K562 (cell line): Measurements from ENCODE around the gene ITGAD. TPM values are rescaled to one million over a fixed set of nuclear protein-coding genes. Genes with fewer than 3 reads are reported as not detected.

ENCODE experiments used
- ATAC-seq: fragments of 200-7000 bp; cut with Tn5 transposase; 3 replicates; pipeline ENCODE4 v1.9.1; 2020; ENCODE audit warnings: moderate library complexity
- BruUV-seq: library from RNA; stranded (reverse); fragments of 400-500 nt; replicated peaks from 2 replicates; lab custom pipeline; 2021; lab: Mats Ljungman, UMichigan
- CTCF ChIA-PET: fragments of 300-600 bp; formaldehyde crosslinking; extraction: SDS; loops from one replicate; lab custom pipeline; 2021; ENCODE audit warnings: low intra/inter-chr PET ratio; lab: Yijun Ruan, JAX
- POLR2A ChIA-PET: fragments of 300-600, 350-650 bp; sonication (Branson Sonifier 250); formaldehyde crosslinking; extraction: SDS; loops from one replicate; lab custom pipeline; 2021; ENCODE audit warnings: antibody characterized with exemption, inconsistent platforms; lab: Yijun Ruan, JAX
- DNase-seq, 4 experiments: peaks; one replicate each; pipeline versions ENCODE4 v3.0.0 to v3.0.0-alpha.2; 2011 to 2018; ENCODE audit warnings: low spot score in 3 of 4, mixed read lengths in 3 of 4; ENCODE audit errors: extremely low read depth in 1 of 4
- FAIRE-seq: peaks from 2 replicates; lab custom pipeline; 2011; peaks lifted over from hg19 to GRCh38; lab: Jason Lieb, UNC
- H2AFZ ChIP-seq: 2 replicates; pipeline ENCODE4 v1.6.0; 2011; ENCODE audit warnings: low read depth, low read length, control low read depth, inconsistent platforms
- H3K27ac ChIP-seq: fragments of 200-600 bp; 3 replicates; pipeline ENCODE4 v1.8.0; 2011; ENCODE audit warnings: low read depth, mild to moderate bottlenecking, control low read depth, inconsistent platforms, low read length, moderate library complexity, mixed read lengths; ENCODE audit errors: extremely low read depth
- H3K27me3 ChIP-seq, 2 experiments: fragments of 300-600 bp in 1 of 2; 2 replicates in 1 of 2; 3 replicates in 1 of 2; pipeline versions ENCODE4 v1.6.0 to v1.8.0; 2011; ENCODE audit warnings: inconsistent platforms in 2 of 2, low read length in 2 of 2, mild to moderate bottlenecking in 1 of 2, mixed read lengths in 1 of 2, moderate library complexity in 1 of 2; ENCODE audit not compliant: control insufficient read depth in 2 of 2, insufficient read depth in 2 of 2
- H3K36me3 ChIP-seq: fragments of 300-600 bp; 3 replicates; pipeline ENCODE4 v1.8.0; 2011; ENCODE audit warnings: mild to moderate bottlenecking, low read length, inconsistent platforms; ENCODE audit not compliant: control insufficient read depth, insufficient read depth
- H3K4me1 ChIP-seq, 2 experiments: fragments of 200-600 bp in 1 of 2; replicated peaks in 1 of 2; 2 replicates in 1 of 2; 3 replicates in 1 of 2; pipeline versions ENCODE4 v1.5.1 to v1.8.0; 2011; ENCODE audit warnings: inconsistent platforms in 2 of 2, low read length in 2 of 2, mild to moderate bottlenecking in 1 of 2, mixed read lengths in 1 of 2, moderate library complexity in 1 of 2; ENCODE audit not compliant: control insufficient read depth in 2 of 2, insufficient read depth in 2 of 2
- H3K4me2 ChIP-seq: 2 replicates; pipeline ENCODE4 v1.6.1; 2011; ENCODE audit warnings: low read length, control low read depth, inconsistent platforms, mixed read lengths; ENCODE audit not compliant: insufficient read depth
- H3K4me3 ChIP-seq: fragments of 200-600 bp; sonication (generic), shearing (Covaris generic); 2 replicates; pipeline ENCODE4 v1.5.1; 2016; ENCODE audit warnings: control low read depth, inconsistent platforms
- H3K79me2 ChIP-seq: fragments of 200-600 bp; 3 replicates; pipeline ENCODE4 v1.8.0; 2011; ENCODE audit warnings: low read length, inconsistent platforms; ENCODE audit not compliant: control insufficient read depth, insufficient read depth
- H3K9ac ChIP-seq, 2 experiments: 2 replicates each; pipeline versions ENCODE4 v1.6.0 to v1.6.1; 2011; ENCODE audit warnings: low read depth in 2 of 2, low read length in 2 of 2, control low read depth in 1 of 2, inconsistent platforms in 1 of 2, mild to moderate bottlenecking in 1 of 2, mixed read lengths in 1 of 2; ENCODE audit not compliant: insufficient read depth in 1 of 2
- H3K9me1 ChIP-seq: one replicate; pipeline ENCODE4 v1.6.0; 2011; ENCODE audit warnings: inconsistent platforms, mild to moderate bottlenecking, low read length, moderate library complexity; ENCODE audit not compliant: control insufficient read depth, insufficient read depth
- H3K9me3 ChIP-seq: replicated peaks from 2 replicates; pipeline ENCODE4 v1.5.1; 2011; ENCODE audit warnings: low read depth, low read length, inconsistent platforms; ENCODE audit not compliant: control insufficient read depth, insufficient read depth
- H4K20me1 ChIP-seq: replicated peaks from 2 replicates; pipeline ENCODE4 v1.6.1; 2011; ENCODE audit warnings: low read length, inconsistent platforms, mixed read lengths; ENCODE audit not compliant: control insufficient read depth, insufficient read depth
- WGBS: fragments of 100-300 bp; shearing (Covaris generic); methylation state at CpG from one replicate; pipeline ENCODE4 v1.1.6; 2016; ENCODE audit warnings: low coverage, mixed read lengths; ENCODE audit not compliant: insufficient coverage; ENCODE audit errors: missing lambda C conversion rate; 5-methylcytosine and 5-hydroxymethylcytosine counted together
- in situ Hi-C: fragments of 300-500 bp; cut with MboI; formaldehyde crosslinking; loops from 4 replicates; pipeline ENCODE4 v1.15.0; 2018; ENCODE audit warnings: inconsistent platforms, mixed read lengths
- intact Hi-C: fragments of 100-400 bp; cut with micrococcal nuclease; formaldehyde crosslinking; loops from 2 replicates; pipeline ENCODE4 v1.14.2; 2022
- polyA plus RNA-seq, 8 experiments: library from polyadenylated mRNA; depleted of rRNA in 4 of 8; stranded (reverse) in 5 of 8; unstranded in 3 of 8; fragments of >200 nt; fragmentation: Nextera tagmentation in 2 of 8; fragmentation: Illumina TruSeq in 1 of 8; extraction: Ambion mirVana in 2 of 8; extraction: Trizol in 1 of 8; gene quantifications; 2 replicates each; pipeline versions ENCODE4 v1.2.1 to v1.2.3, GENCODE V29; 2011 to 2014; ENCODE audit warnings: inconsistent platforms in 1 of 8, missing spikeins in 1 of 8
- total RNA-seq, 7 experiments: library from RNA; depleted of rRNA in 6 of 7; stranded (reverse); fragments of >200 nt in 6 of 7; fragmentation: Illumina TruSeq in 2 of 7; extraction: Trizol in 2 of 7; gene quantifications; 2 replicates each; pipeline versions ENCODE4 v1.2.1 to v1.2.3, GENCODE V29; 2011 to 2021; ENCODE audit warnings: low replicate concordance in 1 of 7
- TF ChIP-seq, protein P1 (sequence below): fragments of 250-450 bp; sonication (Bioruptor Pico); IDR thresholded peaks from 2 replicates; pipeline ENCODE4 v1.5.0; 2020; ENCODE audit warnings: mild to moderate bottlenecking
- TF ChIP-seq, protein P2 (sequence below): fragments of 450-650 bp; IDR thresholded peaks from 2 replicates; pipeline ENCODE4 v1.6.1; 2017; ENCODE audit warnings: antibody characterized with exemption

Gene ITGAD
- total and polyA plus RNA-seq, 9 of the 15 experiments (the other 6 are each of a cell fraction or from before 2014, with no cell fraction given) = not detected

DNA sequence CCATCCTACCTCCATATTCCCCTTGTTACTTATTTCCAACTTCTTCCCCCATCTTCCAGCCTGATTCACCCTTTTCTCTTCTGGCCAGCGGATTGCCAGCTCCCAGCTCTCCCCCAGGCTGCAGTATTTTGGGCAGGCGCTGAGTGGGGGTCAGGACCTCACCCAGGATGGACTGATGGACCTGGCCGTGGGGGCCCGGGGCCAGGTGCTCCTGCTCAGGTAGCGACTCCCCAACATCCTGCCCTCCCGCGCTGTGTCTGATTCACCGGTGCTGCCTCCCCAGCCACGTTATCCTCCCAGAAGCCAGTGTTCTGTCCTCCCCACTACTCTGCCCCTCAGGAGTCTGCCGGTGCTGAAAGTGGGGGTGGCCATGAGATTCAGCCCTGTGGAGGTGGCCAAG, 19.6 kb downstream of the ITGAD start:
- in situ Hi-C loops = no loop called here
- 39% methylated on average over 10 of the region's 10 CpGs for WGBS
- Histone ChIP-seq H2AFZ (no peak overlapping the region), H3K4me1 (peaks cover 0 to 9% of the 10 kb centered on the region in 2 experiments; a peak in 2 of 5 replicates), H3K27me3 (peaks cover 10 to 58% of the 10 kb centered on the region in 2 experiments; a peak in 4 of 5 replicates), H3K27ac (no peak overlapping the region), H3K9me3 (no peaks in the 10 kb centered on the region), H4K20me1 (no peaks in the 10 kb centered on the region), H3K4me2 (no peak overlapping the region), H3K36me3 (no peaks in the 10 kb centered on the region), H3K4me3 (no peak overlapping the region), H3K9ac (no peak overlapping the region; a peak in 1 of 4 replicates), H3K79me2 (no peaks in the 10 kb centered on the region), H3K9me1 (no peaks in the 10 kb centered on the region)
- intact Hi-C loops = no loop called here
- BruUV-seq = no TSS peak
- TF ChIP-seq, protein P1, sequence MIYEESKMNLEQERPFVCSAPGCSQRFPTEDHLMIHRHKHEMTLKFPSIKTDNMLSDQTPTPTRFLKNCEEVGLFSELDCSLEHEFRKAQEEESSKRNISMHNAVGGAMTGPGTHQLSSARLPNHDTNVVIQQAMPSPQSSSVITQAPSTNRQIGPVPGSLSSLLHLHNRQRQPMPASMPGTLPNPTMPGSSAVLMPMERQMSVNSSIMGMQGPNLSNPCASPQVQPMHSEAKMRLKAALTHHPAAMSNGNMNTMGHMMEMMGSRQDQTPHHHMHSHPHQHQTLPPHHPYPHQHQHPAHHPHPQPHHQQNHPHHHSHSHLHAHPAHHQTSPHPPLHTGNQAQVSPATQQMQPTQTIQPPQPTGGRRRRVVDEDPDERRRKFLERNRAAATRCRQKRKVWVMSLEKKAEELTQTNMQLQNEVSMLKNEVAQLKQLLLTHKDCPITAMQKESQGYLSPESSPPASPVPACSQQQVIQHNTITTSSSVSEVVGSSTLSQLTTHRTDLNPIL (CRISPR knock-in tag) = no peak
- TF ChIP-seq, protein P2, sequence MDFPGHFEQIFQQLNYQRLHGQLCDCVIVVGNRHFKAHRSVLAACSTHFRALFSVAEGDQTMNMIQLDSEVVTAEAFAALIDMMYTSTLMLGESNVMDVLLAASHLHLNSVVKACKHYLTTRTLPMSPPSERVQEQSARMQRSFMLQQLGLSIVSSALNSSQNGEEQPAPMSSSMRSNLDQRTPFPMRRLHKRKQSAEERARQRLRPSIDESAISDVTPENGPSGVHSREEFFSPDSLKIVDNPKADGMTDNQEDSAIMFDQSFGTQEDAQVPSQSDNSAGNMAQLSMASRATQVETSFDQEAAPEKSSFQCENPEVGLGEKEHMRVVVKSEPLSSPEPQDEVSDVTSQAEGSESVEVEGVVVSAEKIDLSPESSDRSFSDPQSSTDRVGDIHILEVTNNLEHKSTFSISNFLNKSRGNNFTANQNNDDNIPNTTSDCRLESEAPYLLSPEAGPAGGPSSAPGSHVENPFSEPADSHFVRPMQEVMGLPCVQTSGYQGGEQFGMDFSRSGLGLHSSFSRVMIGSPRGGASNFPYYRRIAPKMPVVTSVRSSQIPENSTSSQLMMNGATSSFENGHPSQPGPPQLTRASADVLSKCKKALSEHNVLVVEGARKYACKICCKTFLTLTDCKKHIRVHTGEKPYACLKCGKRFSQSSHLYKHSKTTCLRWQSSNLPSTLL = no peak
- FAIRE-seq (no peak), ATAC-seq (no peak), DNase-seq (no peak)
- ChIA-PET CTCF (no interaction called here), POLR2A (no interaction called here)
